ENCODE data around the gene EPB41L4A.
"Not testable (repeated sequence)": the region's sequence is repeated elsewhere in the genome, so short reads cannot be mapped to it uniquely, and the experiment has no call there.

DNA sequence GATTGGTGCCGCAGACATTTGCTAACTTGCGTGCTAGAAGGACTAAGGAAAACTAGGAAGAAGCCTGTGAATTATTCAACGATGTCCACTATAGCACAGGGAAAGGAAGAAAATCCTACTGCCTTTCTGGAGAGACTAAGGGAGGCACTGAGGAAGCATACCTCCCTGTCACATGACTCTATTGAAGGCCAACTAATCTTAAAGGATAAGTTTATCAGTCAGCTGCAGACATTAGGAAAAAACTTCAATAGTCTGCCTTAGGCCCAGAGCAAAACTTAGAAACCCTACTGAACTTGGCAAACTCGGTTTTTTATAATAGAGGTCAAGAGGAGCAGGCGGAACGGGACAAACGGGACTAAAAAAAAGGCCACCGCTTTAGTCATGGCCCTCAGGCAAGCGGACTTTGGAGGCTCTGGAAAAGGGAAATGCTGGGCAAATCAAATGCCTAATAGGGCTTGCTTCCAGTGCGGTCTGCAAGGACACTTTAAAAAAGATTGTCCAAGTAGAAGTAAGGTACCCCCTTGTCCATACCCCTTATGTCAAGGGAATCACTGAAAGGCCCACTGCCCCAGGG lies 28.2 kb upstream of the EPB41L4A start:
- TF ChIP-seq, protein P1, sequence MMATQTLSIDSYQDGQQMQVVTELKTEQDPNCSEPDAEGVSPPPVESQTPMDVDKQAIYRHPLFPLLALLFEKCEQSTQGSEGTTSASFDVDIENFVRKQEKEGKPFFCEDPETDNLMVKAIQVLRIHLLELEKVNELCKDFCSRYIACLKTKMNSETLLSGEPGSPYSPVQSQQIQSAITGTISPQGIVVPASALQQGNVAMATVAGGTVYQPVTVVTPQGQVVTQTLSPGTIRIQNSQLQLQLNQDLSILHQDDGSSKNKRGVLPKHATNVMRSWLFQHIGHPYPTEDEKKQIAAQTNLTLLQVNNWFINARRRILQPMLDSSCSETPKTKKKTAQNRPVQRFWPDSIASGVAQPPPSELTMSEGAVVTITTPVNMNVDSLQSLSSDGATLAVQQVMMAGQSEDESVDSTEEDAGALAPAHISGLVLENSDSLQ (IDR thresholded peaks at IDR 0.05) = not testable (repeated sequence)
- TF ChIP-seq ELF4 (IDR thresholded peaks at IDR 0.05); ARNT (IDR thresholded peaks at IDR 0.05); FOXK2 (IDR thresholded peaks at IDR 0.05); BHLHE40 (IDR thresholded peaks at IDR 0.05; ENCODE audit: borderline replicate concordance); ZNF384 (IDR thresholded peaks at IDR 0.05); HDGF (IDR thresholded peaks at IDR 0.05; ENCODE audit: borderline replicate concordance): not testable (repeated sequence)

Data from HEK293T (cell line).